Gastrocnemius medialis (tissue), 4 donors: ENCODE results near the gene SIT1. TPM values are rescaled to one million over a fixed set of nuclear protein-coding genes. Genes with fewer than 3 reads are reported as not detected.

Experiments
- ATAC-seq, 2 donors: fragments of 150-250 bp; one replicate each; pipeline ENCODE4 v1.9.1; 2016
- DNase-seq, 2 donors: peaks; one replicate each; pipeline ENCODE4 v3.0.0-alpha.2; 2019
- H3K27ac ChIP-seq, 4 donors: fragments of 200-600 bp; sonication (generic); 1 replicate in 1 of 4; 2 replicates in 3 of 4; pipeline ENCODE4 v1.5.1; 2016 to 2018; ENCODE audit warnings: mild to moderate bottlenecking in 2 of 4, moderate library complexity in 1 of 4
- H3K27me3 ChIP-seq, 3 donors: fragments of 200-600 bp; sonication (generic) in 2 of 3; 1 replicate in 1 of 3; 2 replicates in 2 of 3; pipeline versions ENCODE4 v1.5.1 to v1.6.0; 2016 to 2019; ENCODE audit warnings: mild to moderate bottlenecking in 1 of 3, moderate library complexity in 1 of 3
- H3K36me3 ChIP-seq, 2 donors: fragments of 200-600 bp; sonication (generic) in 1 of 2; one replicate each; pipeline ENCODE4 v1.5.1; 2017 to 2018
- H3K4me1 ChIP-seq, 2 donors: fragments of 200-600 bp; sonication (generic) in 1 of 2; one replicate each; pipeline ENCODE4 v1.5.1; 2016 to 2017; ENCODE audit warnings: mild to moderate bottlenecking in 2 of 2
- H3K4me3 ChIP-seq, 4 donors: fragments of 200-600 bp; sonication (generic) in 3 of 4; 1 replicate in 1 of 4; 2 replicates in 3 of 4; pipeline ENCODE4 v1.5.1; 2016 to 2019; ENCODE audit warnings: mild to moderate bottlenecking in 2 of 4
- H3K9me3 ChIP-seq, 3 donors: fragments of 200-600 bp; sonication (generic) in 2 of 3; 1 replicate in 1 of 3; 2 replicates in 2 of 3; pipeline ENCODE4 v1.5.1; 2016 to 2019
- POLR2A ChIP-seq, 2 donors: fragments of 450-650 bp; IDR thresholded peaks; one replicate each; pipeline ENCODE4 v1.6.1; 2017; ENCODE audit warnings: antibody characterized with exemption in 2 of 2, mild to moderate bottlenecking in 2 of 2, moderate library complexity in 2 of 2
- in situ Hi-C, 4 donors: fragments of 200-750 bp; cut with MboI; loops; one replicate each; pipeline versions ENCODE4 v1.15.0 to v1.8.0; 2017; ENCODE audit warnings: low sequenced_read_pairs in 4 of 4
- intact Hi-C: fragments of 100-400 bp; cut with DNase I; formaldehyde crosslinking; loops from one replicate; pipeline ENCODE4 v1.15.1; 2023; ENCODE audit warnings: low total_unique reads
- total RNA-seq, 4 donors: library from RNA; depleted of rRNA; stranded (reverse); fragments of >200 nt; gene quantifications; one replicate each; pipeline versions ENCODE4 v1.1.0 to v1.2.3, GENCODE V29; 2016
- TF ChIP-seq, protein P1 (sequence below), 5 experiments: fragments of 450-650 bp in 3 of 5; fragments of 200-600 bp in 2 of 5; sonication (generic) in 2 of 5; IDR thresholded peaks in 4 of 5; conservative IDR thresholded peaks in 1 of 5; 1 replicate in 4 of 5; 2 replicates in 1 of 5; pipeline ENCODE4 v1.5.1; 2016 to 2019; ENCODE audit warnings: antibody characterized with exemption in 5 of 5, mild to moderate bottlenecking in 3 of 5, moderate library complexity in 3 of 5

The SIT1 gene
- total RNA-seq, 4 donors from 2014 or later, result not detected

DNA sequence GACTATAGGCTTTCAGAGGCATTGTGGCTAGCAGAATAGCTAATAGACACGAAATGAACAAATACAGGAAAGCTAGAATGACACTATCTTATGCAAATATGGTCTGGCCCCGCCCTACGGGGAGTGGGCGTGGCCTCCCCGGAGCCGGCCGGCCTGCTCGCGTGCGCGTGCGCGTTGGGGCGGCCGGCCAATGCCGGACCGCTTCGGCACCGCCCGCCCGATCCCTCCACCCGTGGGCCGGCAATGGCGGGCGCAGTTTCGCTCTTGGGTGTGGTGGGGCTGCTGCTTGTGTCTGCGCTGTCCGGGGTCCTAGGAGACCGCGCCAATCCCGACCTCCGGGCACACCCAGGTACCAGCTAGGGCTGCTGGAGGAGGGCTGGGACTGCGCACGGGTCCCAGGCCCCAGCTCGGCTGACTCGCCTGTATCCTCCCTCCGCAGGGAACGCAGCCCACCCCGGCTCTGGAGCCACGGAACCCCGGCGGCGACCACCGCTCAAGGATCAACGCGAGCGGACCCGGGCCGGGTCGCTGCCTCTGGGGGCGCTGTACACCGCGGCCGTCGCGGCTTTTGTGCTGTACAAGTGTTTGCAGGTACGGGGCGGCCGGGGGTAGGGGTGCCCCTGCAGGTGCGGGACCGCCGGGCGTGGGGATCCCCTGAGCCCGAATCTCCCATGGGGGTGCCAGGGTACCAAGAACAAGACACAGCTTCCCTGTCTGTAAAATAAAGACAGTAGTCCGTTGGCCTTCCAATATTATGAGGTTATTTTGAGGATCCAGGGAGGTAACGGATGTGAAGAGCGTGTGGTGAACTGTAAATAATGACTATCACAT is 7.6 kb upstream of the SIT1 start, which contains the start of gene CCDC107:
CCDC107 (plus strand) TSS at position 156 of the 831 bp plus-strand sequence; CDS start at position 244, 88 bp downstream.
- Histone ChIP-seq H3K27ac (peak within 1 kb of the TSS; percentile 92 to 97 (median 96)), H3K4me1 (peaks cover 28 to 29% of the 10 kb centered on the region in 2 donors), H3K4me3 (peak within 1 kb of the TSS; percentile 79 to 85 (median 82)), H3K27me3 (no peaks in the 10 kb centered on the region), H3K9me3 (no peaks in the 10 kb centered on the region), H3K36me3 (peaks cover 0 to 12% of the 10 kb centered on the region in 2 donors)
- DNase-seq, result peak; percentile 67 to 74
- in situ Hi-C loops (loop anchor here in 1 of 4 donors (25.0 kb wide), 1 partner anchor 96 kb away; a partner anchor contains a TSS), intact Hi-C loops (loop anchor here (1.0 to 10.0 kb wide), 5 partner anchors 32 to 664 kb away; partner anchors contain the start of genes CREB3, SPAG8 and TLN1)
- peak; percentile 73 to 81 for ATAC-seq
- TF ChIP-seq, protein P1, sequence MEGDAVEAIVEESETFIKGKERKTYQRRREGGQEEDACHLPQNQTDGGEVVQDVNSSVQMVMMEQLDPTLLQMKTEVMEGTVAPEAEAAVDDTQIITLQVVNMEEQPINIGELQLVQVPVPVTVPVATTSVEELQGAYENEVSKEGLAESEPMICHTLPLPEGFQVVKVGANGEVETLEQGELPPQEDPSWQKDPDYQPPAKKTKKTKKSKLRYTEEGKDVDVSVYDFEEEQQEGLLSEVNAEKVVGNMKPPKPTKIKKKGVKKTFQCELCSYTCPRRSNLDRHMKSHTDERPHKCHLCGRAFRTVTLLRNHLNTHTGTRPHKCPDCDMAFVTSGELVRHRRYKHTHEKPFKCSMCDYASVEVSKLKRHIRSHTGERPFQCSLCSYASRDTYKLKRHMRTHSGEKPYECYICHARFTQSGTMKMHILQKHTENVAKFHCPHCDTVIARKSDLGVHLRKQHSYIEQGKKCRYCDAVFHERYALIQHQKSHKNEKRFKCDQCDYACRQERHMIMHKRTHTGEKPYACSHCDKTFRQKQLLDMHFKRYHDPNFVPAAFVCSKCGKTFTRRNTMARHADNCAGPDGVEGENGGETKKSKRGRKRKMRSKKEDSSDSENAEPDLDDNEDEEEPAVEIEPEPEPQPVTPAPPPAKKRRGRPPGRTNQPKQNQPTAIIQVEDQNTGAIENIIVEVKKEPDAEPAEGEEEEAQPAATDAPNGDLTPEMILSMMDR (IDR thresholded peaks at IDR 0.05 in 4 of 5, conservative IDR thresholded peaks at IDR 0.05 in 1 of 5), result peak; percentile 62 to 83 (median 77)
- TF ChIP-seq POLR2A (IDR thresholded peaks at IDR 0.05), result peak; percentile 81 to 92

DNA sequence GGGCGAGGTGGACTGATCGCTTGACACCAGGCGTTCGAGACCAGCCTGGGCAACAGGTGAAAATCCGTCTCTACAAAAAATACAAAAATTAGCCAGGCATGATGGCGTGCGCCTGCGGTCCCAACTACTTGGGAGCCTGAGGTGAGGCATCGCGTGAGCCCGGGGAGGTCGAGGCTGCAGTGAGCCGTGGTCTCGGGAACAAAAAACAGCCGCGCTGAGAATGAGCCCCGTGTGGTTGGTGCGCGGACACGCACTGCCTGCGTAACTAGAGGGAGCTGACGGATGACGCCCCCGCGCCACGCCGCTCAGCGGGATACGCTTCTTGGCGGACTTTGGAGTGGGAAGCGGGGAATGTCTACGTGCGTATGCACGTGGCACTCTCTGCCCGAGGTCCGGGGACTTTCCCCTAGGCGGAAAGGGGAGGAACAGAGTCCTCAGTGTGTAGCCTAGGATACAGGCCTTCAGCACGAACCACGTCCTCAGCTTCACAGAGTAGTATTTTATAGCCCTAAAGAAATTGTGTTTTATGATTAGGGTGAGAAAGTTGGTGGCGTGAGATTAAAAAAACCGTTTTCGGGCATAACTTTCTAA is 6.9 kb upstream of the SIT1 start, which contains the start of gene RMRP:
RMRP (minus strand) TSS at position 474 of the 591 bp plus-strand sequence.
- H3K4me1 ChIP-seq, result peaks cover 28 to 29% of the 10 kb centered on the region in 2 donors
- H3K9me3 ChIP-seq, result no peaks in the 10 kb centered on the region
- H3K27me3 ChIP-seq, result no peaks in the 10 kb centered on the region
- in situ Hi-C loops (loop anchor here in 1 of 4 donors (25.0 kb wide), 1 partner anchor 95 kb away; a partner anchor contains a TSS), intact Hi-C loops (loop anchor here (1.0 to 10.0 kb wide), 7 partner anchors 11 to 663 kb away; partner anchors contain the start of genes CREB3, SPAG8, TESK1 and TLN1)
- peaks cover 0 to 12% of the 10 kb centered on the region in 2 donors for H3K36me3 ChIP-seq
- DNase-seq (peak; percentile 97 to 98), ATAC-seq (peak; percentile 91 to 96)
- TF ChIP-seq POLR2A (IDR thresholded peaks at IDR 0.05), result peak; percentile 56 to 61
- TF ChIP-seq, protein P1 (IDR thresholded peaks at IDR 0.05 in 4 of 5, conservative IDR thresholded peaks at IDR 0.05 in 1 of 5), result peak; percentile 44 to 56 (median 52)
- H3K27ac ChIP-seq, result peak within 1 kb of the TSS; percentile 92 to 97 (median 96)
- H3K4me3 ChIP-seq, result peak within 1 kb of the TSS; percentile 79 to 85 (median 82)

DNA sequence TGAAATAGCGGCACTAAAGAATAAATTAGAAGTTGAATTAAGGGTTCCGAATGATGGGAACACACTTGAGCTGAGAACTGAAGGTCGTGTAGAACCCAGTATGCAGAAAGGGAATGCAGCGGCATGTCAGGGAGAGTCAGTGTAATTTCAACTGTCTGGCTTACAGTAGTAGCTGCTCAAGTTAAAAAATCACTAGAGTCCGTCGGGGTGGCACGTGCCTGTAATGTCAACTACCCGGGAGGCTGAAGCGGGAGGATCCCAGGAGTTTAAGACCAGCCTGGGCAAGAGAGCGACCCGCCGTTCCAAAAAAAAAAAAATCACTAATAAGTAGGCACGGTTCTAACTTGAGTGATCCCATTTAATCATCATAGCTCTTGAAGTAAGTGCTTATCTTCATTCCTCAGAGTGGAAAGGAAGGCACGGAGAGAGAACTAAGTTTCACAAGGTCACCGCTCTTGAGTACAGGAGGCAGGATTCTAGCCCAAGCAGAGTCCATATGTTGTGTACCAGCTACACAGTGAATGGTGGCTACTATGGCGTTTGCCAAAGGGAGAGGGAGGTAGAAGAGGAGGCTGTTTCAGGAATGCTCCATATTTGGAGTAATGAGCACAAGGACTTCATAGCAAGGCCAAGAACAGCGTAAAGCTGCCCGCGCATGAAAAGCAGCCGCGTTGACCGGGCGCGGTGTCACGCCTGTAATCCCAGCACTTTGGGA is 6.3 kb upstream of the SIT1 start:
- no peak for TF ChIP-seq POLR2A (IDR thresholded peaks at IDR 0.05)
- TF ChIP-seq, protein P1 (IDR thresholded peaks at IDR 0.05 in 4 of 5, conservative IDR thresholded peaks at IDR 0.05 in 1 of 5), result no peak
- intact Hi-C loops (loop anchor here (1.0 to 10.0 kb wide), 4 partner anchors 11 to 662 kb away; partner anchors contain the start of genes SPAG8 and TESK1), in situ Hi-C loops (loop anchor here in 1 of 4 donors (25.0 kb wide), 1 partner anchor 95 kb away; a partner anchor contains a TSS)
- ATAC-seq (peak; percentile 6 to 10), DNase-seq (no peak)
- Histone ChIP-seq H3K27ac (peak overlapping the region; percentile 92 to 97 (median 96)), H3K9me3 (no peaks in the 10 kb centered on the region), H3K4me3 (peak overlapping the region; percentile 59 to 84 (median 80)), H3K36me3 (peaks cover 0 to 12% of the 10 kb centered on the region in 2 donors), H3K4me1 (peaks cover 28 to 29% of the 10 kb centered on the region in 2 donors), H3K27me3 (no peaks in the 10 kb centered on the region)

DNA sequence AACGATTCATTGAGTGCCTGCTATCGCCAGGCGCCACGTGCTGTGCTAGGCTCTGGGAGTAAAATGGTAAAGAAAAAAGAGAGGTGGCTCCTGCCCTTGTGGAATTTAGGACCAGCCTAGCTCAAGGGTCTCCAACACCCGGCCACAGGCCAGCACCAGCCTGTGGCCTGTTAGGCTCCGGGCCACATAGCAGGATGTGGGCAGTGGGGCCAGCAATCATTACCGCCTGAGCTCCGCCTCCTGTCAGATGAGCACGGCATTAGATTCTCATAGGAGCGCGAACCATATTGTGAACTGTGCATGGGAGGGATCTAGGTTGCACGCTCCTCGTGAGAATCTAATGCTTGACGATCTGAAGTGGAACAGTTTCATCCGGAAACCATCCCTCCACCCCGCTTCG is 5.6 kb upstream of the SIT1 start:
- no peaks in the 10 kb centered on the region for H3K27me3 ChIP-seq
- no peaks in the 10 kb centered on the region for H3K9me3 ChIP-seq
- in situ Hi-C loops, result loop anchor here in 1 of 4 donors (25.0 kb wide), 1 partner anchor 94 kb away; a partner anchor contains a TSS
- DNase-seq (no peak), ATAC-seq (no peak)
- H3K4me1 ChIP-seq, result peaks cover 24 to 29% of the 10 kb centered on the region in 2 donors
- H3K4me3 ChIP-seq, result no peak overlapping the region
- peak overlapping the region; percentile 92 to 97 (median 96) for H3K27ac ChIP-seq
- intact Hi-C loops, result loop anchor here (2.0 to 10.0 kb wide), 3 partner anchors 52 to 662 kb away; partner anchors contain the start of genes SPAG8 and TESK1
- TF ChIP-seq, protein P1 (IDR thresholded peaks at IDR 0.05 in 4 of 5, conservative IDR thresholded peaks at IDR 0.05 in 1 of 5), result no peak
- TF ChIP-seq POLR2A (IDR thresholded peaks at IDR 0.05), result no peak
- peaks cover 0 to 12% of the 10 kb centered on the region in 2 donors for H3K36me3 ChIP-seq
